ENCODE measurements around the gene KIR3DL1.
"Not testable (repeated sequence)": the region's sequence is repeated elsewhere in the genome, so short reads cannot be mapped to it uniquely, and the experiment has no call there.

DNA sequence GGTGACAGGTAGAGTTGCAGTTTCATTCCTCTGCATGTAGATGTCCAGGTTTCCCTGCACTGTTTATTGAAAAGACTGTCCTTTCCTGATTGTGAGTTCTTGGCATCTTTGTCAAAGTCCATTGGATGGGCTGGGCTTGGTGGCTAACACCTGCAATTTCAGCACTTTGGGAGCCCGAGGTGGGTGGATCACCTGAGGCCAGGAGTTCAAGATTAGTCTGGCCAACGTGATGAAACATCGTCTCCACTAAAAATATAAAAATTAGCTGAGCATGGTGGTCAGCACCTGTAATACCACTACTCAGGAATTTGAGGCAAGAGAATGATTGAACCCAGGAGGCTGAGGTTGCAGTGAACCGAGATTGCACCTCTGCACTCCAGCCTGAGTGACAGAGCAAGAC is 38.4 kb upstream of the KIR3DL1 start:
- not testable (repeated sequence) for TF ChIP-seq SUZ12 (IDR thresholded peaks at IDR 0.05); ZNF384 (IDR thresholded peaks at IDR 0.05); SP1 (IDR thresholded peaks at IDR 0.05); NFRKB (IDR thresholded peaks at IDR 0.05); ARNT (IDR thresholded peaks at IDR 0.05); L3MBTL2 (conservative IDR thresholded peaks at IDR 0.05); HDGF (IDR thresholded peaks at IDR 0.05; ENCODE audit: borderline replicate concordance); TARDBP (IDR thresholded peaks at IDR 0.05)

Data from HEK293T (cell line).